Omental fat pad (tissue), 4 donors: ENCODE measurements around the gene SCGB1D2. TPM values are rescaled to one million over a fixed set of nuclear protein-coding genes. Genes with fewer than 3 reads are reported as not detected.

Experiments
- ATAC-seq: fragments of 150-250 bp; one replicate; pipeline ENCODE4 v1.9.1; 2016; ENCODE audit warnings: mild to moderate bottlenecking, moderate library complexity; ENCODE audit not compliant: low FRiP score
- DNase-seq: peaks from one replicate; pipeline ENCODE4 v3.0.0-alpha.2; 2019; ENCODE audit warnings: low spot score
- CTCF ChIP-seq, 3 donors: fragments of 450-650 bp; IDR thresholded peaks; one replicate each; pipeline ENCODE4 v1.5.1; 2016 to 2017; ENCODE audit warnings: antibody characterized with exemption in 3 of 3, mild to moderate bottlenecking in 3 of 3, moderate library complexity in 2 of 3
- total RNA-seq, 4 donors: library from RNA; depleted of rRNA; stranded (reverse); fragments of >200 nt; gene quantifications; one replicate each; pipeline ENCODE4 v1.1.0, GENCODE V29; 2016

The SCGB1D2 gene
- total RNA-seq, 4 donors from 2014 or later = not detected

GRCh38 chr11:62256281-62256680, 14.2 kb downstream of the SCGB1D2 start:
- DNase-seq (no peak), ATAC-seq (no peak)
- no peak for TF ChIP-seq CTCF (IDR thresholded peaks at IDR 0.05)

GRCh38 chr11:62260261-62260953, 18.4 kb downstream of the SCGB1D2 start:
- DNase-seq (no peak), ATAC-seq (no peak)
- TF ChIP-seq CTCF (IDR thresholded peaks at IDR 0.05) = no peak

GRCh38 chr11:62264004-62264403, 22.0 kb downstream of the SCGB1D2 start:
- no peak for ATAC-seq
- no peak for TF ChIP-seq CTCF (IDR thresholded peaks at IDR 0.05)
- no peak for DNase-seq

- DNase-seq (no peak), ATAC-seq (no peak)
- TF ChIP-seq CTCF (IDR thresholded peaks at IDR 0.05) = no peak
These were observed 24.5 kb downstream of the SCGB1D2 start for GRCh38 chr11:62266558-62266957.

- DNase-seq (no peak), ATAC-seq (no peak)
- no peak for TF ChIP-seq CTCF (IDR thresholded peaks at IDR 0.05)
These were observed 25.0 kb downstream of the SCGB1D2 start for GRCh38 chr11:62267050-62267449.

GRCh38 chr11:62267576-62267975, 25.5 kb downstream of the SCGB1D2 start:
- ATAC-seq (no peak), DNase-seq (no peak)
- TF ChIP-seq CTCF (IDR thresholded peaks at IDR 0.05) = no peak

GRCh38 chr11:62269654-62270278, 27.7 kb downstream of the SCGB1D2 start, which contains the start of gene SCGB2A2:
Gene SCGB2A2, plus strand, starts transcription at chr11:62270158. Its CDS starts 59 bp downstream, at chr11:62270217.
- ATAC-seq = no peak
- no peak for TF ChIP-seq CTCF (IDR thresholded peaks at IDR 0.05)
- no peak for DNase-seq
